Suppressor macrophage treated with lipopolysaccharide for 1 hour (primary cell): ENCODE measurements around the gene AKAP12.

ENCODE experiments used
- DNase-seq, 3 donors: peaks; one replicate each; pipeline ENCODE4 v3.0.0-alpha.2; 2020 to 2022

The AKAP12 gene

DNA sequence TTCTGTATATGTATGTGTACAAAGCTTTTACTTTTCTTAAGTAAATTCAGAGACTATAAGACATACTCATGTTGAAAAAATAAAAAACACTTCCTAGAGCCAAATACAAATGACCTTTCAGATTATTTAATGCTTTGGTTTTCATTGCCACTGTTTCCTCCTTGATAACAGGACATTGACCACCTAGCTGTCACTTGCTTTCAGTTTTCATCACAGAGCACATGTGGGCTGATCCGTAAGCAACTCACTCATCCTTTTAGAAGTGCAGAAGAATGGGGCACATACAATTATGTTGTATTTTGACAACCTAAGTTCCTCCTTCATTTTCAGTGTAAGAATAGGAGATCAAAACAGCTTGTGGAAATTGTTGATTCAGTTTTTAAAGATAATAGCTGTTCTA, 145.4 kb downstream of the AKAP12 start:
- peak in 1 of 3 donors; percentile 9 for DNase-seq

DNA sequence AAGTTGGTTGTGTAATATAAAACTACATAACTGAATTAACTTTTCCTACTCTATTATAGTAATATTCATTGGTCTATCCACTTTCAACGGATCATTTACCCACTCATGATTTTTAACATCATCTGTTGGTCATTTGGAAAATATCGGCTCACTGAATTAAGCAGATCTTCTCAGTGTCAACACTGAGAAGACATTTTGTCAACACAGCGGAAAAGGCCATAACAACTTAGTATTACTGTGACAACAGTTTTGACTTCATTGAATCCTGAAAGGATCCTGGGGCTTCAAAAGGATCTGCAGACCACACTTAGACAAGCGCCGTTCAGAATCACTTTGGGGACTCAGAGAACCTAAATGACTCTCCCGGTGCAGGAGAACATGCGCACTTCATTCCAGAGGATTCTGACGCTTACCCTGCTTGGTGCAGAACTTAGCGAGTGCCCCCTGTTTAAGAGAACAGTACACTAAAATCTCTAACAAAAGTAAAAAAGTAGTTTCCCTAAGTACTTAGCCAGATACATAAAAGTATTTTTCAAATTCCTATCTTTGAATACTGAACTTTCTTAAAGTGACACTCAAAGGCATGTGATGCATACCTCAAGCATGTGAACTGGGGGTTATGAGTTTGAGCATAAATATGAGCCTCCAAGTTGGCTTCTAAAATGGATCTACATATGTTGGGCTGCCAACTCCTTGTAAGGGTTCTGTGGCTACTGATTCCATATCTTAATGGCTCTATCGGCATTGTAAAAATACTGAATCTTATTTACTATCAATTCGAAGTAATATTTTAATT, 147.6 kb downstream of the AKAP12 start:
- no peak for DNase-seq

DNA sequence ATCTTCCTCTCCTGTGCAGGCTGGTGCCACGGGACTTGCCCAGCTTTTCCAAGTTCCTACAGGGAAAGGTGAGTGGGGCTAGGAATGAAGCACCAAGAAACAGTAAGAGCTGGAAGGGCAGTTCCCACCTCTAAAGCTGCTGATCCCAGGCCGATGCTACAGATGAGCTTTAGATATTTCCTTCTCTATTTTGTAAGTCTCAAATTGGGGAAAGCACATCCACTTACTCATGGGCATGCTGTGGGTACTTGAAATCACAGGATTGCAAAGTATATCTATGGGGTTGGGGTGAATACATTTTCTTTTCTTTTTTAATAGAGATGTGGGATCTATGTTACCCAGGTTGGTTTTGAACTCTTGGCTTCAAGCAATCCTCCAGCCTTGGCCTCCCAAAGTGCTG, 148.5 kb downstream of the AKAP12 start:
- peak; percentile 76 to 89 (median 88) for DNase-seq

DNA sequence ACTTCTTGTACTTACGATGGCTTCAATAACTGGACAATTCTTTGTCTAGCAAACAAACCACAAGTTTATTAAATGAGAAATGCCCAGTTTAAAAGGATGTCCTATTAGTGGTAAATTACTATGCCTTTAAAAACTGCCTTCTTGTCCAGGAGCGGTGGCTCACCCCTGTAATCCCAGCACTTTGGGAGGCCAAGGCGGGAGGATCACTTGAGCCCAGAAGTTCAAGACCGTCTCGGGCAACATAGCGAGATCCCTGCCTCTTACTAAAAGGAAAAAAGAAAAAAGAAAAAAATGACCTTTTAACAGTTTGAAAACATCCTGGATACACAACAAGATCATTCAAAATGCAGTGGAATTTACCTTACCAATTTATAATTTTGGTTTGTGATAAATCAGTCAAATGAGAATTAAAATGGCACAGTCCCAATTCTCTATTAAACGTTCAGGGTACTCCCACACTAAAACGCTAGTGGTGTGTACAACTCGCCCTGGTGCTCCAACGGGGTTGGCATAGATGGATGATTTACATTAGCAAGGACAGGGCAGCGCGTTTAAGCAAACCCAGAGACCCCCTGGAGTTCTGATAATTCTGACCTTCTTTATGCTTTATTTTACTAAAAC, 149.3 kb downstream of the AKAP12 start:
- no peak for DNase-seq

DNA sequence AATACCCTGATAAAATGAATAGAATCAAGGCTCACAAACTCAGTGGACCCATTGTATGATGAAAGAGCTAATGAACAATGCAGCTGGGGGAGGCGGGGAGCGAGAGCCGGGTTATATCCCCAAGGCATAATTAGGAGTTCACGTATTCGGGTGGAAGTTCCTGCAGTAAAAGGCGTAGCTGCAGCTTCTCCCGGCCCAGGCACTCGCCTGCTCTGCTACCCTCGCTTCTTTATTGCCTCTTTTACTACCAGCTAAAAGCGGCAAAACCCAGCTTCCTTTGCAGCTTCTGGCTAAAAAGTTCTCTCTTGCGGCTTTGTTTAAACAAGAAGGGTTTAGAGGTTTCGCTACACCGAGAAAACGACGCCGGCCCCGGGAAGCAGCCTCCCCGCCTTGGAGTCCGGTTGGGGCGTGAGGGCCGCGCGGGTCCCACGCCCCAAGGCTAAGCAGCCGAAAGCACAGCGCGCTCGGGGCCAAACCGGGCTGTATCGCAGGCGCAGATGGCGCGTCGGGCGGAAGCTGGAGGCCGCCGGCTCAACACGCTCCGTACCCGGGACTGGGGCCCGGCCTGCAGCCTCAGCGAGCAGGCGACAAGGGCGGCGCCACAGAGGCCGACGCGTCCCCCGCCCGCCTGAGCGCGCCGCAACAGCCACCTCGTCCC, 150.0 kb downstream of the AKAP12 start:
- DNase-seq = peak; percentile 71 to 79 (median 76)

DNA sequence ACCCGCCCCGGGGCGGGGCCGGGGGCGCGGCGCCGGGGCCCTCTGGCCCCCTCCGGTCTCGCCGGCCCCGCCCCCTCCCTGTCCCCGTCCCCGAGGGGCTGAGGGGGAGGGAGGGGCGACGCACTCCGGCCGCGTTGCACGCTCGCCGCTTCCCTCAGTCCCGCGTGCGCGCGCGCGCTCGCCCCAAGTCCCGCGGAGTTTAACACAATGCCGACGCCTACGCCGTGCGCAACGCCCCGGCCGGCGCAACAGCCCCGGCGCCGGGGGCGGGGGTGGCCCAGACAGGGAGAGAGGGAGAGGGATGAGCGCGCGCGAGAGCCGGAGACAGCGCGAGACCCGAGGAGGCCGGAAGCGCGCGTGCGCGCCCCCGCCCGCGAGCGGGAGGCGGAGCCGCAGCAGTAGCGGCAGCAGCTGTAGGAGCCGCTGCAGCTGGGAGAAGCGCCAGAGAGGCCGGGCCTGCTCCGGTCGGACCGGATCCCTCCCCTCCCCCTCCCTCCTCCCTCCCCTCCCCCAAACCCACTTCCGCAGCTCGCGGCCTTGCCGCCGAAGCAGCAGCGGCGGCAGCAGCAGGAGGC, 150.6 kb downstream of the AKAP12 start:
- DNase-seq = peak; percentile 99 to 100 (median 100)

DNA sequence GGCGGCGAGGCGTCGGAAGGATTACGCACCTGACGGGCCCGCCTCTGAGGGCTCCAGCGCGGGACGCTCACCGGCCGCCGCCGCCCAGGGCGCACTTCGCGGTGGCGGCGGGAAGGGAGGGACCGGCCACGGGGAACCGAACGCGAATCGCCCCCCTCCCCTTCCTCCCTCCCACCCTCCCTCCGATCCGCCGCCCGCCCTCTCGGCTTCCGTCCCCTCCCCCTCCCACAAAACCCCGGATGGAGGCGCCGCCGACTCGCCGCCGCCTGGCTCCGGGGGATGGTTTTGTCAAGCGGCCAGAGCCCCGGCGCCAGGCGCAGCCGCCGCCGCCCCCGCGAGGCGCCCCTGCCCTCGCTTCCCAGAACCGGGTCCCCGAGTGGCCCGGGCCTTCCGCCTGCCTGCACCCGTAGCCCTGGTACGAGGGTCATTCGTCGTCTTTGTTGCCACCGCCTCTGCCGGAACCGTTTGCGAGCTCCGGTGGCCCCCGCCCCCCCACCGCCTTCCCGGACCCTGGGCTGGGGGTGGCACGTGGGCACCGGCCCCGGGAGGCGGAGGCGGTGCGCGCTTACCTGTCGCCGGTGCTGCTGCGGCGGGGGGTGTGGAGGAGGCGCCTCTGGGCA, 151.2 kb downstream of the AKAP12 start:
- peak; percentile 67 to 88 (median 77) for DNase-seq

DNA sequence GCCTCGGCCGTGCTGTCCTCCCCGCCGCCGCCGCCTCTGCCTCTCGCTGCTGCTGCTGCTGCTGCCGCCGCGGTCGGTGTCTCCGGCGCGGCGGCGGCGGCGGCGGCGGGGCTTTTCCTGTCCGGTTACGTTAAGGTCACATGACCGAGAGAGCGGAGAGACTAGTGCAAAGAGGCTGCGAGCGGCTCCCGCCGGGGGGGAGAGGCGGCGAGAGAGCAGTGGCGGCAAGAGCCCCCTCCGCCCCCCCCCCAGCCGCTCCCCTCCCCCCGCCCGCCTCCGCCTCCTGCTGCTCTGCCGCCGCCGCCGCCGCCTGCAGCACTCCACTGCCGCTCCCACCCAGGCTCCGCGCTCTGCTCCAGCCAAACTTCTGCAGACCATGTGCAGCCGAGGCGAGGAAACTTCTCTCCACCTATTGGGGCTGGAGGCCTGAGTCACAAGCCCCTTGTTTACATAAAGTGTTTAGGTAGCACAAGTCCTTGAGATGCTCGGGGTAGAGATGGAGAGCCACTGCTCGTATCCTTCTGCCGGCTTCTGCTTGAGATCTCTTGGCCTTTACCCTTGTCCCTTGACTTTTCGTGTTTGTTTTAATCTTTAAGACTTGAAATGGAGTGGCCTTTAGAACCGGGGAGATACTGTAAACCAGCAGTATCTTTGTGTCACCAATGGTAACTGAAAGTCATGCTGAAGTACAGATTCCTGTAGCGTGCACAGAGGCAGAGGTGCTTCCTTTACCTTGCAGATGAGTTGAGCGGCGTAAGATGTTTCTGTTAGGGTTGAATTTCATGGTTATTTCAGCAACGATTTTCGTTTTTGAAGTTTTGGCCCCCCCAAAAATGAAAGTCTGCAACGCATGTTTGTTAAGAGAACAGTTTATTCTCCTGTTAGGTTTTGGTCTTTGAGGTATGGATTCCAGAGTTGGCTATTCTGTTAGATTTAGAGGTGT, 152.0 kb downstream of the AKAP12 start, which contains the start of gene ZBTB2:
Gene ZBTB2, minus strand, starts transcription at position 89 of the 943 bp plus-strand sequence. CDS start 17,922 bp downstream, outside the sequence.
- DNase-seq = peak; percentile 60 to 79 (median 63)

DNA sequence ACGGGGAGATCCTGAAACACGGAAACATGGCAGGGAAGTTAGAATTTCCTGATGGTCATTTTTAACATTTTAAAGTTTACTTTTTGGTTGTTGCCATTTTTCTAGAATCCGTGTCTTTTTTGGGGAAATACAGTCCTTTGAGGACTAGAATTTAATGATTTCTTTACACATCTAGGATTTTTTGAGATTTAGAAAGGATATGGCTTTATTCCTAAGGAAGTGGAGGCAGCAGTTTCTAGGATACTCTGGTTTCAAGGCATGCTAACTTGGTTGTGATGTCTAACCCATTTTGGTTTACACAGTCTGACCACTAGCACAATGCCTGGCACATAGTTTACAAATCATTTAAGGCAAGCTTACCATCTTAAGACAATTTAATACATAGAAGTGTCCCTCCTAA, 152.7 kb downstream of the AKAP12 start:
- peak in 2 of 3 donors; percentile 44 for DNase-seq

DNA sequence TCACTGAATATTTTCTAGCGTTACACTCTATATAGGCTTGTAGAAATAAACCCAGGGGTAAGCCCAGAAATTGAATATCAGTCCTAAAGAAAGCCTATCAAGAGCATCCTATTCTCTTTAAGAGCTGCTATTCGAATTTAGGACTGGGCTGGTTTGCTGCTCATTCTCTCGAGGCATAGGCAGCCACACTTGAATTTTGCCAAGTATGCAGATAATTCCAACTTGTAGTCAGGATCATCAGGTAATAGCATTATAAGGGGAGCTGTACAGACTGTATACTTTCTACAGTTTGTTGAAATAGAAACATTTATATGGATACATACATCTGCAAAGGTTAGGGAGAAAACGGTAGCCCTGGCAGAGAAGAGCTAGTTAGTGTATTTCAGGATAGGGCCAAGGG, 153.6 kb downstream of the AKAP12 start:
- no peak for DNase-seq

DNA sequence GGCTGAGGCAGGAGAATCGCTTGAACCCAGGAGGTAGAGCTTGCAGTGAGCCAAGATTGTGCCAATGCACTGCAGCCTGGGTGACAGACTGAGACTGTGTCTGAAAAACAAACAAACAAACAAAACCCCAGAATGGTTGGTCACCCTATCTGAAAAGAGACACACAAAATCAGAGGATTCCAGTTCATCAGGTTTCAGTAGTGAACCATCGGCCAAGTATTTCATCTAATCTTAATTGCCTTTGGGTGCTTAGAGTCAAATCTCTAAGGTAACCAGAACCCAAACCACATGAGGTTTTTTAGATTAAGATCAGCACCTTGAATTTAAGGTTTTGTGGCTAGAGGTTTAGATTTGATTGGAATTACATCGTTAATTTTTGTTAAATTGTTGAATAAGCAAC, 159.9 kb downstream of the AKAP12 start:
- DNase-seq = no peak

DNA sequence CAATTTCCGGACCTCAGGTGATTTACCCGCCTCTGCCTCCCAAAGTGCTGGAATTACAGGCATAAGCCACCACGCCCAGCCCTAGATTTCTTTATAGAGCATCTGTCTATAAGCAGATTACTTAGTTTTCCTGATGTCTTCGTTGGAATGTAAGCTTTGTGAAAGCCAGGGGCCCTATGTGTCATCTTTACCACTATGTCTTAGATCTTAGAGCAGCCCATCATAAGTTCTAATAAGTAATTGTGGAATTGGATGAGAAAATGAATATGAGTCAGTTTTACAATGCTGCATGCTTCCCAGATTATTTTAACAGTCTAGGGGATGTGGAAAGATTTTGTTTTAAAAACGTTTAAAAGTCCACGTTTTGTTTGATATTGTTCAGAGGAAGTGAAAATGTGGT, 160.7 kb downstream of the AKAP12 start:
- peak in 2 of 3 donors; percentile 31 to 43 for DNase-seq

DNA sequence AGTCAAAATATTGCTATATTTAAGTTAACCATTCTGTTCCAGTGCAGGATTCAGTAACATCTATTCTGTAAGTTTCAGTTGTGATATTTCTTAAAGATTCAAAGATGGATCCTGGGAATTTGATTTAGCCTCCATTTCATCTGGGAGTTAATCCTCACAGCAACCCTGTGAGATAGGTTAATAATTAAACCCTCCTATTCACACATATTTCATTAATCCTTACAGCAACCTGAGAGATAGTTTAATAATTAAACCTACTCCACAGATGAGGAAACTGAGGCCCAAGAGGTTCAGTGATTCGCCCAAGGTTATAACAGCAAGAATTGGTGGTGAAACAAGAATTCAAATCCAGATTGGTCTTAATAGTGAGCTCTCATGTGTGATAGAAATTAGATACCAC, 162.5 kb downstream of the AKAP12 start:
- no peak for DNase-seq

DNA sequence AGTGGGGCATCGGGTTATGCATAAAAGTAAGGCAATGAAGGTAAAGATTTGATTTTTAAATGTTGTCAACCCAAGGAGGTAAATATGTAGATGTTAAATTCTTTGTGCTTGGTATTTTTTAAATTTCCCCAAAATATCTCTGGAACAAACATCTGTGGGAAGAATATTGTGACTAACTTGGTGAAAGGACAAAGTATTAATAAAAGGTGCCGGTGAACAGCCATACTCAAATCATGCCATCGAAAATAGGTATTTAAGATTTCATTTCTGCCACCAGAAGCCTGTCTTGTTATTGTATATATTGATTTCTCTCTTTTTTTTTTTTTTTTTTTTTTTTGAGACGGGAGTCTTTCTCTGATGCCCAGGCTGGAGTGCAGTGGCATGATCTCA, 164.1 kb downstream of the AKAP12 start:
- no peak for DNase-seq
